ENCODE measurements around the gene RNU5B-1. TPM values are rescaled to one million over a fixed set of nuclear protein-coding genes. Genes with fewer than 3 reads are reported as not detected.

The RNU5B-1 gene
- total and polyA plus RNA-seq, 9 of the 15 experiments (the other 6 are each of a cell fraction or from before 2014, with no cell fraction given): 14.2 TPM; not detected in 8

GRCh38 chr15:65290228-65290627 lies 14.2 kb upstream of the RNU5B-1 start:
- no peaks in the 10 kb centered on the region for H4K20me1 ChIP-seq (replicated peaks; ENCODE audit: control insufficient read depth, insufficient read depth, low read length)
- in situ Hi-C loops (cut with MboI) (loop anchor here (10.0 kb wide), 1 partner anchor 235 kb away; no protein-coding TSS in a partner anchor), intact Hi-C loops (cut with micrococcal nuclease) (no loop called here)
- 53% methylated on average over 7 of the region's 7 CpGs for WGBS (ENCODE audit: insufficient coverage, low coverage, missing lambda C conversion rate)
- FAIRE-seq: no peak
- H2AFZ ChIP-seq (ENCODE audit: low read depth, low read length): no peak overlapping the region
- CTCF ChIA-PET (ENCODE audit: low intra/inter-chr PET ratio): no interaction called here
- H3K9ac ChIP-seq (ENCODE audit: insufficient read depth in 1 of 2, low read depth in 2 of 2, low read length in 2 of 2): no peak overlapping the region
- no peaks in the 10 kb centered on the region for H3K27me3 ChIP-seq (ENCODE audit: control insufficient read depth in 2 of 2, insufficient read depth in 2 of 2, low read length in 2 of 2)
- no peaks in the 10 kb centered on the region for H3K9me3 ChIP-seq (replicated peaks; ENCODE audit: control insufficient read depth, insufficient read depth, low read depth, low read length)
- no peak overlapping the region for H3K4me3 ChIP-seq
- no peak overlapping the region for H3K4me2 ChIP-seq (ENCODE audit: insufficient read depth, low read length)
- H3K79me2 ChIP-seq (ENCODE audit: control insufficient read depth, insufficient read depth, low read length): peaks cover 4% of the 10 kb centered on the region; the same call in 1 of the 3 replicates
- H3K9me1 ChIP-seq (ENCODE audit: control insufficient read depth, insufficient read depth, low read length): no peaks in the 10 kb centered on the region
- H3K4me1 ChIP-seq (replicated peaks in 1 of 2; ENCODE audit: control insufficient read depth in 2 of 2, insufficient read depth in 2 of 2, low read length in 2 of 2): peaks cover 11 to 17% of the 10 kb centered on the region in 2 experiments; a peak in 4 of 5 replicates
- no peaks in the 10 kb centered on the region for H3K36me3 ChIP-seq (ENCODE audit: control insufficient read depth, insufficient read depth, low read length)
- ATAC-seq: no peak
- no peak for DNase-seq (ENCODE audit: extremely low read depth in 1 of 4, low spot score in 3 of 4)
- no peak overlapping the region for H3K27ac ChIP-seq (ENCODE audit: extremely low read depth, low read depth, low read length)
- POLR2A ChIA-PET: interaction anchor here (8.4 kb wide), 1 partner anchor 15 kb away, joined by 91 read pairs; the partner anchor contains the start of gene RNU5B-1
- BruUV-seq (replicated peaks): no TSS peak
- no peak for TF ChIP-seq PBX2 (CRISPR knock-in tag; IDR thresholded peaks at IDR 0.05; ENCODE audit: low read depth)
- peak; percentile 70 for TF ChIP-seq PBX2 (tag; conservative IDR thresholded peaks at IDR 0.05; ENCODE audit: low read depth)
- no peak for TF ChIP-seq MAX (CRISPR knock-in tag; IDR thresholded peaks at IDR 0.05)
- no peak for TF ChIP-seq ZBTB8A (IDR thresholded peaks at IDR 0.05; ENCODE audit: partially characterized antibody)
- no peak for TF ChIP-seq GTF2E2 (tag; IDR thresholded peaks at IDR 0.05)
- TF ChIP-seq BCLAF1 (IDR thresholded peaks at IDR 0.05; ENCODE audit: borderline replicate concordance in 1 of 2, control insufficient read depth in 1 of 2, low read depth in 2 of 2, low read length in 1 of 2): no peak
- TF ChIP-seq CTCF (IDR thresholded peaks at IDR 0.05 in 2 of 3, conservative IDR thresholded peaks at IDR 0.05 in 1 of 3; ENCODE audit: insufficient read depth in 2 of 3, low read depth in 1 of 3, low read length in 3 of 3): no peak
- TF ChIP-seq ZNF282 (CRISPR knock-in tag; IDR thresholded peaks at IDR 0.05): no peak
- TF ChIP-seq TAF9B (IDR thresholded peaks at IDR 0.05; ENCODE audit: partially characterized antibody): no peak
- no peak for TF ChIP-seq ZC3H11A (IDR thresholded peaks at IDR 0.05; ENCODE audit: low read depth, low read length)
- 0 out of 4 replicates have a peak, but pooled peaks of 1 of the 2 experiments have one; percentile 15 for TF ChIP-seq KDM1A (IDR thresholded peaks at IDR 0.05)
- no peak for TF ChIP-seq ZNF76 (CRISPR knock-in tag; IDR thresholded peaks at IDR 0.05; ENCODE audit: borderline replicate concordance)
- TF ChIP-seq IRF2 (CRISPR knock-in tag; IDR thresholded peaks at IDR 0.05): no peak

Data from K562 (cell line).